ENCODE measurements around the gene KPNA6. TPM values are rescaled to one million over a fixed set of nuclear protein-coding genes. Genes with fewer than 3 reads are reported as not detected.
"Not testable (repeated sequence)": the region's sequence is repeated elsewhere in the genome, so short reads cannot be mapped to it uniquely, and the experiment has no call there.

KPNA6 gene
- total RNA-seq, 1 experiment from 2014 or later, result 79.9 TPM

GRCh38 chr1:32163405-32163804, 55.5 kb downstream of the KPNA6 start:
- H3K4me3 ChIP-seq (replicated peaks in 1 of 2; ENCODE audit: low read depth in 1 of 2, low read length in 2 of 2), result no peak overlapping the region
- ATAC-seq, result no peak
- no peaks in the 10 kb centered on the region for H3K9me2 ChIP-seq (ENCODE audit: insufficient read depth)
- TF ChIP-seq SIN3A (IDR thresholded peaks at IDR 0.05; ENCODE audit: low read depth) (no peak), YY1 (IDR thresholded peaks at IDR 0.05; ENCODE audit: extremely low read depth, insufficient replicate concordance, low read depth, low read length) (no peak), REST (IDR thresholded peaks at IDR 0.05; ENCODE audit: low read depth) (no peak), ELF1 (IDR thresholded peaks at IDR 0.05; ENCODE audit: borderline replicate concordance, low read depth) (no peak)
- ChIA-PET CTCF (no interaction called here), POLR2A (no interaction called here), RAD21 (ENCODE audit: low non-redundant PET in 1 of 2, low total read pairs in 2 of 2, uncharacterized antibody in 2 of 2, unreplicated experiment in 2 of 2) (no interaction called here)
- no peak overlapping the region for H2AFZ ChIP-seq (ENCODE audit: low read depth, low read length, poor library complexity, severe bottlenecking)
- H3K4me2 ChIP-seq (ENCODE audit: low read length), result no peak overlapping the region
- H3K36me3 ChIP-seq (ENCODE audit: control insufficient read depth in 1 of 2, insufficient read depth in 2 of 2, low read length in 2 of 2), result peaks cover 21 to 59% of the 10 kb centered on the region in 2 experiments
- no peak overlapping the region for H3K9ac ChIP-seq (ENCODE audit: low read length)
- H4K20me1 ChIP-seq (ENCODE audit: insufficient read depth), result 0 out of 2 replicates have a peak, but pooled peaks cover 3% of the 10 kb centered on the region
- DNase-seq (ENCODE audit: low read depth, low spot score), result no peak
- intact Hi-C loops (cut with micrococcal nuclease), result no loop called here
- H3K9me3 ChIP-seq (ENCODE audit: control insufficient read depth in 1 of 2, insufficient read depth in 1 of 2, low read depth in 1 of 2, low read length in 2 of 2), result no peaks in the 10 kb centered on the region
- H3K4me1 ChIP-seq (ENCODE audit: control insufficient read depth in 1 of 2, insufficient read depth in 2 of 2, low read length in 2 of 2), result no peaks in the 10 kb centered on the region
- no TSS peak for BruUV-seq (replicated peaks)
- H3K27ac ChIP-seq (ENCODE audit: low read depth, low read length), result no peak overlapping the region
- H3K79me2 ChIP-seq (ENCODE audit: insufficient read depth, low read length), result no peaks in the 10 kb centered on the region
- H3K27me3 ChIP-seq (ENCODE audit: insufficient read depth, low read length), result no peaks in the 10 kb centered on the region

- H3K27me3 ChIP-seq (ENCODE audit: insufficient read depth, low read length); H3K9me2 ChIP-seq (ENCODE audit: insufficient read depth); DNase-seq (ENCODE audit: low read depth, low spot score); H3K9ac ChIP-seq (ENCODE audit: low read length); H4K20me1 ChIP-seq (ENCODE audit: insufficient read depth); H3K27ac ChIP-seq (ENCODE audit: low read depth, low read length); BruUV-seq (replicated peaks); ATAC-seq; H2AFZ ChIP-seq (ENCODE audit: low read depth, low read length, poor library complexity, severe bottlenecking); H3K4me3 ChIP-seq (replicated peaks in 1 of 2; ENCODE audit: low read depth in 1 of 2, low read length in 2 of 2); H3K79me2 ChIP-seq (ENCODE audit: insufficient read depth, low read length); POLR2A ChIA-PET; CTCF ChIA-PET; H3K9me3 ChIP-seq (ENCODE audit: control insufficient read depth in 1 of 2, insufficient read depth in 1 of 2, low read depth in 1 of 2, low read length in 2 of 2); H3K4me2 ChIP-seq (ENCODE audit: low read length); intact Hi-C loops (cut with micrococcal nuclease); H3K4me1 ChIP-seq (ENCODE audit: control insufficient read depth in 1 of 2, insufficient read depth in 2 of 2, low read length in 2 of 2); RAD21 ChIA-PET (ENCODE audit: low non-redundant PET in 1 of 2, low total read pairs in 2 of 2, uncharacterized antibody in 2 of 2, unreplicated experiment in 2 of 2): not testable (repeated sequence)
- H3K36me3 ChIP-seq (ENCODE audit: control insufficient read depth in 1 of 2, insufficient read depth in 2 of 2, low read length in 2 of 2), result peaks cover 18 to 50% of the 10 kb centered on the region in 2 experiments; a peak in 3 of 4 replicates
These were observed 57.8 kb downstream of the KPNA6 start for GRCh38 chr1:32165633-32166032.
